DMS53 treated with DMSO at 0.1 percent for 48 hours (cell line): ENCODE results near the gene MRPL37.
"Not testable (repeated sequence)": the region's sequence is repeated elsewhere in the genome, so short reads cannot be mapped to it uniquely, and the experiment has no call there.

Experiments
- DNase-seq: peaks from one replicate; lab custom pipeline; 2025; ENCODE audit not compliant: unreplicated experiment; lab: John Stamatoyannopoulos, UW

The MRPL37 gene

GRCh38 chr1:54199765-54200518 is at the start of gene MRPL37, which contains the start of gene CYB5RL:
TSS of gene MRPL37 (plus strand) at chr1:54200167. CDS start at chr1:54200244, 77 bp downstream.
TSS of gene CYB5RL (minus strand) at chr1:54200030. CDS start at chr1:54195616, 4,414 bp downstream.
- DNase-seq: peak; percentile 100

DNA sequence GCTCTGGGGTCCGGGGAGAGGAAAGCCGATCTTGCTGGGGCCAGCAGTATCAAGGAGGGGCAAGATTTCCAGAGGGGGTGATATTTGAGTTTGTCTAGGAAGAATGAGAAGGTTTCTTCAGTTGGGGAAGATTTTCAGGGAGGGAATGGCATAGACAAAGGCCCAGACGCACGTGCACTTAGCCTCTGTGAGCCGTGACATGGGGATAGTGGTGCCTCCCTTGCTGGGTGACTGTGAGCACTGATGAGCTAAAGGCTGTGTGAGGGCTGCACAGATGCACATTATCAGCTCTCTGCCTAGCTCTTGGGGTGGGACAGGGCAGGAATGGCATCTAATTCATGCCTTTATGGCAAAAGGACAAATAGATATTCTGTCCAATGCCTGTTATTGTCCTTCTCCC is 49.0 kb upstream of the MRPL37 start:
- DNase-seq: no peak

DNA sequence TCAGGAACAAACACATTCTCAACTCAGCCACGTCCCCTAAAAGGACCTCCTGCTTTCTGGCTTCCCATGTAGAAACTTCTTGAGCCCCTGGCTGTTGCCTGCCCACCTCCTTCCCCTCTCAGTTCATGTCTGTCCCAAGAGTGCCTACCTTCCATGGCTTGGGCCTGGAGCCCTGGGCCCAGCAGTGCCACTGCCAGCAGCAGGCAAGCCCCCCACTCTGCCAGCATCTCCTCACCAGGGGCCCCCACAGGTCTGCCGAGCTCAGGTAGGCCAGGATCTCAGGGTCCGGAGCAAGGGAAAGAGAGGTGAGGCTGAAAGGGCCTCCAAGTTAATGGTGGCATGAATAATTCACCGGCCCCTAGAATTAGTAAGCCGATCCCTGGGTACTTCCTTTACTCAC is 47.3 kb upstream of the MRPL37 start, which contains the start of gene CDCP2:
Gene CDCP2 (minus strand): TSS at position 305 of the 400 bp plus-strand sequence. CDS start 78 bp downstream, at position 227.
- DNase-seq: no peak

DNA sequence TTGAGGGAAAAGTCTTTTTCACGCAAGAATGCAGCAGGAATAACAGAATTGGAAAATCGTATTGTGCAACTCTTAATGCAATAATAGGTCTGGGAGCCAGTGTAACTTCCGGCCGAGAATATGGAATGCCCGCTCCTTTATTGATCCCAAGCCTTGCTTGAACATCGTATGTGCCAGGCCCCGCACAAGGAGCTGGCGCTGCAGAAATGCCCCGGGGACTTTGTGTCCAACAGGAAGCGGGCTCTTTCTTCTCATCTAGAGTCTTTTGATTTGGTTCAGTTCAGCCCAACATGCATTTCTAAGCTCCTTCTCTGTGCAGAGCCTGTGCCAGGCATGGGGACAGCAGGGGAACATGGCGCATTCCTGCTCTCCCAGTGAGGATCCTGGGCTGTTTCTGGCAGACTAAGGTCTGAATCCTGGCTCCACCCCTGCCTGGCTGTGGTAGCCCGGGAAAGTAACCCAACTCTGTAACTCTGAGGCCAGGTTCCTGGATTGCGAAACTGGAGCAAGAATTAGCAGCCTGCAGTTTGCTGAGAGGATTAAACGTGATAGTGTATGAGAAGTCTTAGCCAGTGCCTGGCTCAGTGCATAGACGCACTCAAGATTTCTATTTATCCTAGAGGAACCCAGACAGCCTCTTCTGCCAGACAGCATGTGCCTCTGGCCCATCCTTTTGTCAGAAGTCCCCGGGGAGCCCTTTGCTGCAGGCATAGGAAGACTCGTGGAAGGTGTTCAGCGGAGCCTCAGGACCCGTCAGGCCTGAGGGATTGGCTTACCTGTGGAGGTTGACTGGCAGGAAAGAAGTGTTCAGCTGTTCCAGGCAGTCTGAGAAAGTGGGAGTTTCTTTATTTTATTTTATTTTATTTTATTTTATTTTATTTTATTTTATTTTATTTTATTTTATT is 46.2 kb upstream of the MRPL37 start:
- no peak for DNase-seq

- DNase-seq: no peak
These were observed 43.8 kb upstream of the MRPL37 start for GRCh38 chr1:54156201-54156600.

DNA sequence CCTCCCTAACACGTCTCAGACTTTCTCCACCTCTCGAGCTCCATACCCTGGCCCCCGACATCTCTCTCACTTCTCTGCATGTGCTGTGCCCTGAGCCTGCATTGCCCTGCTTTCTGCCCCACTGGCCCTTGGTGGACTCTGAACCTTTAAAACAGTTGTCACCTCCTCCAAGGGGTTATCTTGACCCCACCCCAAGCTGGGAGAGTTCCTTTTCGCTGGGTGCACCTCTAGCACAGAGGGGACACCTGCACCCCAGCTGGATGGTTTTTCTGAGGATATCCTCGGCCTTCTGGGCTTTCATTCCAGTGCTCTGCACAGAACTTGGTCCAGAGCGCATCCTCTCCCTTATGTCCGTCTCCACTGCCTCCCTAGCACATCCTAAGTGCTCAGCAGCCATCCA is 43.0 kb upstream of the MRPL37 start:
- DNase-seq: no peak

GRCh38 chr1:54157401-54157800 is 42.6 kb upstream of the MRPL37 start:
- DNase-seq: no peak

- DNase-seq: no peak
These were observed 41.9 kb upstream of the MRPL37 start for GRCh38 chr1:54158071-54158470.

DNA sequence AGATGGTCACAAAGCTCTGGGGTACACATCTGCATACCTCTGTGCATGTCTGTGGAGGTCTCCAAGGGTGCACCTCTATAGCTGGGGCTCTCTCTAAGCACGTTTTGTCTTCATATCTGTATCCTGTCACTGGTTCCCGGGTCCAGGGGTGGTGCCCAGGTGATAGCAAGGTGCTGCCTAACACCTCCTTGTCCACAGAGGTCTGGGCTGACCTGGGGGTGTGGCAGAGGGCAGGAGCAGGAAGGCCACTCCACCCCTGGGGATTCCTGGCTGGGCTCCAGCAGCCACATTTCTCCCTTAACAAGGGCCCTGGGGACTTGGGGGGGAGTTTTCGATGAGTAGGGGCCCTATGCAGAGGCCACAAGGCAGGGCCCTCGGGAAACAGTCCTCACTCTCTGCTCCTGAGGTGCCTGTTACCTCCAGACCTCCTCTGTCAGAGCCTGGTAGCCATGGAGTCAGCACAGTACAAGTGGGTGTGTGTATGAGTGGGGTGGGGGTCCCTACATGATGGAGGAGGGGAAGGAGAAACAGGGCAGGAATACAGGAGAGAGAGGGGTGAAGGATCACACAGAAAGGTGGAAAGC is 40.1 kb upstream of the MRPL37 start:
- DNase-seq: no peak

- no peak for DNase-seq
These were observed 39.6 kb upstream of the MRPL37 start for GRCh38 chr1:54160351-54160750.

GRCh38 chr1:54161495-54162168 is 38.3 kb upstream of the MRPL37 start:
- DNase-seq: no peak

- DNase-seq: no peak
These were observed 36.9 kb upstream of the MRPL37 start for GRCh38 chr1:54163051-54163450.

DNA sequence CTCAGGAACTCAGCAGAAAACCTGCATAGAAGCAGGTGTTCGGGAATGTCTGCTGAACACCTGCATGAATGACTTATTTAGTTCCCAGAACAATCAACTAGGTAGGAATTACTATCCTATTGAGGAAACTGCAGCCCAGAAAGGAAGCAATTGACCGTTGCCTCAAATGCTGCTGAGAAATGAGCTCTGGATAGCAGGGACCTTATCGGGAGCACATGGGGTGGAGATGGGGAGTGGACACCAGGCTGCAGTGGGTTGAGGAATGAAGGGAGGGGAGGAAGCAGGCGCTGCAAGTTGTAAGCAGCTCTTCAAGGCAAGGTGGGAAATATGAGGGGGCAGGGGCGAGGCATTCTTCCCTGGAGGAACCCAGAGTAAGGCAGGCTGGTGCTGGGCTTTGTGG is 36.4 kb upstream of the MRPL37 start:
- DNase-seq: no peak

DNA sequence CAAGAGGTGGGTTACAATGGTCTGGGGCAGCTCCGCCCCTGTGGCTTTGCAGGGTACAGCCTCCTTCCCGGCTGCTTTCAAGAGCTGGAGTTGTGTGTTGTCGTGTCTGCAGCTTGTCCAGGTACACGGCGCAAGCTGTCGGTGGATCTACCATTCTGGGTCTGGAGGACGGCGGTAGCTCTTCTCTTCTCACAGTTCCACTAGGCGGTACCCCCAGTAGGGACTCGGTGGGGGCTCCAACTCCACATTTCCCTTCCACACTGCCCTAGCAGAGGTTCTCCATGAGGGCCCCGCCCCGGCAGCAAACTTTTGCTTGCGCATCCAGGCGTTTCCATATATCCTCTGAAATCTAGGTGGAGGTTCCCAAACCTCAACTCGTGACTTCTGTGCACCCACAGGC is 34.8 kb upstream of the MRPL37 start:
- no peak for DNase-seq

DNA sequence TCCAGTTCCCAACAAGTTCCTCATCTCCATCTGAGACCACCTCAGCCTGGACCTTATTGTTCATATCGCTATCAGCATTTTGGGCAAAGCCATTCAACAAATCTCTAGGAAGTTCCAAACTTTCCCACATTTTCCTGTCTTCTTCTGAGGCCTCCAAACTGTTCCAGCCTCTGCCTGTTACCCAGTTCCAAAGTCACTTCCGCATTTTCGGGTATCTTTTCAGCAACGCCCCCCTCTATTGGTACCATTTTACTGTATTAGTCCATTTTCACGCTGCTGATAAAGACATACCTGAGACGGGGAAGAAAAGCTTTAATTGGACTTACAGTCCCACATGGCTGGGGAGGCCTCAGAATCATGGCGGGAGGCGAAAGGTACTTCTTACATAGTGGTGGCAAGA is 33.6 kb upstream of the MRPL37 start:
- DNase-seq: not testable (repeated sequence)

DNA sequence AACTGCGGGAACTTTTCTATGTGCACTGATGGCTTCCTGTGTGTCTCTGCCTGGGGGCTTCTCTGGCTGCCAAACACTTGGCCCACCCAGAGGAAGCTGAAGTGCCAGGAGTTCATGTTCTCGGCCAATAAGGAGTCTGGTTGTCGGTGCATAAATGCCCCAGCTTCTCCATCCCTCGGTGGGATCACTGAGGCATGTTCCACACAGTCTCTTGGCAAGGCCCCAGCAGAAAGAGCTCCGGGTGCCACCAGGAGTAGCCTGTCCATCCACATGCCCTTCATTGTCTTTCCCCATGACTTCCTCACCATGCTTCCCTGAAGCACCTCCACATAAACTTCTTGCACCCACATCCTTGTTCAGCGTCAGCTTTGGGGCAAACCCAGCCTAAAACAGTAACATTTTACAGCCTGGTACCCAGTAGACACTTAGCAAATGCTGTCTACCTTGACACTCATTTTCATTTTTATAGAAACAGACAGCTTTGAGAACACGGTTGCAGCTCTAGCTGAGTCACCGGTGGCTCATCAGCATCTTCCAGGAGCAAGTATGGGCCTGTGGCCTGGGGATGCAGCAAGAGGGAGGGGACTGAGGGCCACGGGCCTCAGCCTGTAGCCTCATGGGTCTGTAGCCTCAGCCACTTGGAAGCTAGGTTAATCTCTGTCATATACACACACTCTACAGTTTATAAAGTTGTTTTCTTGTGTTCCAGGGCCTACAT is 32.4 kb upstream of the MRPL37 start:
- DNase-seq: no peak

- DNase-seq: no peak
These were observed 31.6 kb upstream of the MRPL37 start for GRCh38 chr1:54168206-54168965.

DNA sequence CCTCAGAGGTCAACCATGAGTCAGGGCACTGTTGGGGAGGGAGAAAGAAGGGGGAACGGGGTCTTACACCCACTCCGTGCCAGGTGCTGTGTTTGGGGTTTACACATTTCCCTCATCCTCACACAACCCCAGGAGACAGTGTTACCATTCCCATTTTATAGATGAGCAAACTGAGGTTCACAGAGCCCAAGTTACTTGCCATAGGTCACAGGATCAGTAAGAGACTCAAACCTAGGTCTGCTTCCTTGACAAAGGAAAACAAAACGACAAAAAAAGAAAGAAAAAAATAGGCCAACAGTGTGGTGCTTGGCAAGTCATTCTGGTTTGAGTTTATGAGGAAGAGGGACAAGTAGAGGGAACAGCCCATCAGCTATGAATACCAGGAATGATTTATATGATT is 30.9 kb upstream of the MRPL37 start:
- no peak for DNase-seq

- no peak for DNase-seq
These were observed 29.0 kb upstream of the MRPL37 start for GRCh38 chr1:54171016-54171415.

DNA sequence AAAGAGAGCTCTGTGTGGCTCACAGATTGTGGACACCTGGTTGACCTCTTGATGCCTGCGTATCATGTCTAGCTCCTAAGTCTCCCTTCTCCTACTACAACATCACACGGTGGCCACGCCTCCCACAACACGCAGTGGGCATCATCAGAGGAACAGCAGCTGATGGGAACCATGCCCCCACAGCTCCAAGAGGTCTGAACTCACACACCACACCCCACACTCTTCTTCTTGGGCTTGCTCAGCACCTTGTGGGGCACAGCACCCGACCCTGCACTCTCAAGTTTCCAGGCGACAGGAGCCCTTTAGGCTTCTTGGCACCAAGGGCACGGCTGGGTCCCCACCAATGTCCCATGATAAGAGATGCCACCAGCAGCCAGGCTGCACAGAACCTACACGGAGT is 28.4 kb upstream of the MRPL37 start:
- DNase-seq: no peak
